Activated CD8-positive, alpha-beta T cell treated with anti-CD3 and anti-CD28 coated beads for 36 hours (primary cell): ENCODE measurements around the gene NPAS2. TPM values are rescaled to one million over a fixed set of nuclear protein-coding genes. Genes with fewer than 3 reads are reported as not detected.
A peak's percentile ranks its signal among the peaks of the same experiment; 100 is the strongest.

Experiments used
- ATAC-seq: fragments of 200-7000 bp; cut with Tn5 transposase; one replicate; pipeline ENCODE4 v1.10.0; 2021; ENCODE audit warnings: mild to moderate bottlenecking, moderate library complexity
- CTCF ChIA-PET: fragments of 350-600 bp; sonication (Branson Sonifier 250); formaldehyde crosslinking; loops from one replicate; lab custom pipeline; 2021; ENCODE audit warnings: antibody characterized with exemption; lab: Charles Lee
- POLR2A ChIA-PET: fragments of 350-600 bp; sonication (Branson Sonifier 250); formaldehyde crosslinking; loops from one replicate; lab custom pipeline; 2021; ENCODE audit warnings: antibody characterized with exemption; lab: Charles Lee
- DNase-seq: peaks from one replicate; pipeline ENCODE4 v3.0.0-alpha.2; 2020
- H3K27ac Mint-ChIP-seq: one replicate; pipeline ENCODE4 v1.8.0; 2021; ENCODE audit warnings: mild to moderate bottlenecking, mixed read lengths
- H3K27me3 Mint-ChIP-seq: one replicate; pipeline ENCODE4 v1.8.0; 2021; ENCODE audit warnings: mixed read lengths
- H3K36me3 Mint-ChIP-seq: one replicate; pipeline ENCODE4 v1.8.0; 2021; ENCODE audit warnings: low read depth, mixed read lengths
- H3K4me1 Mint-ChIP-seq: one replicate; pipeline ENCODE4 v1.8.0; 2021; ENCODE audit warnings: low read depth, mixed read lengths
- H3K4me3 Mint-ChIP-seq: one replicate; pipeline ENCODE4 v1.8.0; 2021; ENCODE audit warnings: mild to moderate bottlenecking, moderate library complexity, mixed read lengths
- H3K9me3 Mint-ChIP-seq: one replicate; pipeline ENCODE4 v1.8.0; 2021; ENCODE audit warnings: mixed read lengths
- intact Hi-C: fragments of 100-400 bp; cut with micrococcal nuclease; formaldehyde crosslinking; loops from one replicate; pipeline ENCODE4 v1.10.0; 2022
- total RNA-seq, 2 experiments: library from RNA; stranded (reverse); gene quantifications; one replicate each; pipeline ENCODE4 v1.2.3, GENCODE V29; 2021
- TF ChIP-seq, protein P1 (sequence below): fragments of 200-600 bp; IDR thresholded peaks from one replicate; pipeline ENCODE4 v1.8.0; 2022; ENCODE audit warnings: antibody characterized with exemption, mild to moderate bottlenecking

The NPAS2 gene
- total RNA-seq, 2 experiments from 2014 or later: 14.4 to 15.2 TPM

DNA sequence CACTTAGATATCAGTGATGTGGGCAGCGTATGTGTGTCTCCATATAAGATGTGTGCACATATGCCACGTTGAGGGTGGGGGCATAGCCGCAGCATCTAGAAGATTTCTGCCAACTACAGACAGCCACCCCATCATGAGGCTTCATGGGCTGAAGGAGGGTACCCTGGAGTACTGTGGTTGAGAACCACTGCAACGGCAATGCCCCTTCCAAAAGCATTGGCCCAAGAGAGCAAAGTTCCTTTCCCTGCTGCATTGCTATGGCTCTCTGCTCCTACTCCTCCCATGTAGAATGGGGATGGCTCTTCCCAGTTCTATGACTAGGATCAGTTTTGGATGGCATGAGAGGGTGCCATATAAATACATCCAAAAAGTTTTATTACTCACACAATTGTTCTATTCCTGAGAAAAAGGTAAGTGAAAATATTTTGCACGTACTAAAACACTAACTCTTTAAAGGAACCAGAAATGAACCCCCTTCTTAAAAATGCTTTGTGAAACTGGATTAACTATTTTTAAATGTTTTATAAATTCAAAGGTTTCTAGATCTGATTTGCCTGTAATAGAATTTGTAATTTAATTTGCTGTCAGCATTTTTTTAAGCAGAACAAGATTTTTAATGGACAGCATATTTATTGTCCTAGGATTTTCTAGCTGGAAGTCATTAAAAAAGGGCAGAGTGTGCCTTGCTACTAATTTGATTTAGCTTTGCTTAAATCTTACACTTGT is 177.7 kb downstream of the NPAS2 start:
- peaks cover 9% of the 10 kb centered on the region for H3K4me1 Mint-ChIP-seq
- H3K4me3 Mint-ChIP-seq: no peak overlapping the region
- H3K36me3 Mint-ChIP-seq: peaks cover 14% of the 10 kb centered on the region
- H3K9me3 Mint-ChIP-seq: no peaks in the 10 kb centered on the region
- intact Hi-C loops: no loop called here
- no peak overlapping the region for H3K27ac Mint-ChIP-seq
- CTCF ChIA-PET: interaction anchor here (1.3 kb wide), 1 partner anchor 208 kb away, joined by 3 read pairs; no protein-coding TSS in a partner anchor
- H3K27me3 Mint-ChIP-seq: no peaks in the 10 kb centered on the region
- POLR2A ChIA-PET: no interaction called here
- no peak for DNase-seq
- ATAC-seq: no peak
- TF ChIP-seq, protein P1, sequence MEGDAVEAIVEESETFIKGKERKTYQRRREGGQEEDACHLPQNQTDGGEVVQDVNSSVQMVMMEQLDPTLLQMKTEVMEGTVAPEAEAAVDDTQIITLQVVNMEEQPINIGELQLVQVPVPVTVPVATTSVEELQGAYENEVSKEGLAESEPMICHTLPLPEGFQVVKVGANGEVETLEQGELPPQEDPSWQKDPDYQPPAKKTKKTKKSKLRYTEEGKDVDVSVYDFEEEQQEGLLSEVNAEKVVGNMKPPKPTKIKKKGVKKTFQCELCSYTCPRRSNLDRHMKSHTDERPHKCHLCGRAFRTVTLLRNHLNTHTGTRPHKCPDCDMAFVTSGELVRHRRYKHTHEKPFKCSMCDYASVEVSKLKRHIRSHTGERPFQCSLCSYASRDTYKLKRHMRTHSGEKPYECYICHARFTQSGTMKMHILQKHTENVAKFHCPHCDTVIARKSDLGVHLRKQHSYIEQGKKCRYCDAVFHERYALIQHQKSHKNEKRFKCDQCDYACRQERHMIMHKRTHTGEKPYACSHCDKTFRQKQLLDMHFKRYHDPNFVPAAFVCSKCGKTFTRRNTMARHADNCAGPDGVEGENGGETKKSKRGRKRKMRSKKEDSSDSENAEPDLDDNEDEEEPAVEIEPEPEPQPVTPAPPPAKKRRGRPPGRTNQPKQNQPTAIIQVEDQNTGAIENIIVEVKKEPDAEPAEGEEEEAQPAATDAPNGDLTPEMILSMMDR: no peak

DNA sequence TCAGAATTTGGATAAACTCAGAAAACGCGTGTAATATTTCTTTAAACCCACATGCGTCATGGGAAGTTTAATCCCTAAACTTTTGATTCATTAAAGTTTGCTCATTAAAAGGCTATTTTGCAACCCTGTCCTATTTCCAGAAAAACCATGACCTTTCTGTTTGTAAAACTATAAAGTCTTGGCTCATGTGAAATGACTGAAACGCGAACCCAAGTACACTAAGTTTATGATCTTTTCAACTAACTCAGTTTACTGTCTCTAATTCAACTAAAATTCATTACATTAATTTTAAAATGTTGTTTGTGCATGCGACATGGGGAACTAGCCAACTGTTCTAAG is 178.3 kb downstream of the NPAS2 start:
- intact Hi-C loops: no loop called here
- DNase-seq (no peak), ATAC-seq (no peak)
- ChIA-PET CTCF (interaction anchor here (1.3 to 1.4 kb wide), 2 partner anchors 207 to 388 kb away, joined by 3 read pairs; no protein-coding TSS in a partner anchor), POLR2A (interaction anchor here (0.8 kb wide), 1 partner anchor 11 kb away, joined by 3 read pairs; no protein-coding TSS in a partner anchor)
- Mint-ChIP-seq H3K27me3 (no peaks in the 10 kb centered on the region), H3K9me3 (no peaks in the 10 kb centered on the region), H3K4me1 (peaks cover 9% of the 10 kb centered on the region), H3K36me3 (peaks cover 19% of the 10 kb centered on the region), H3K4me3 (no peak overlapping the region), H3K27ac (no peak overlapping the region)
- TF ChIP-seq, protein P1: no peak

DNA sequence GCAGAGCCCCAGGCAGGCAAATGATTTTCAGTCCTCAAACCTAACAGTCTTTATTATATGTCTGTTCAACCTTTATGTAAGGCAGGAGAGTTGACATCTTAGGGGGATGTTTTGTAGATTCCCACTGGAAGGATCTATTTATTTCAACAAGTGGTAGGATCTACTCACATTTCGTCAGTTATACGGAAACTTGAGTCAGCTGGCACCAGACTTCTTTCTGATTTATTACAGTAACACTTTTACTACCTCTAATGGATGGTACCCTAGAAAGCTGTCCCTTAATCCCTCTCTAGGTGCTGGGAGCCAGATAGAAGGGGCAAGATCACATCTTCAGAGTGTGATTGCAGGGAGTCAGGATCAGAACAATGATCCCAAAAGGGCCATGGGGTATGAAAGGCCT is 180.1 kb downstream of the NPAS2 start:
- no peak for ATAC-seq
- Mint-ChIP-seq H3K9me3 (no peaks in the 10 kb centered on the region), H3K27ac (no peak overlapping the region), H3K36me3 (peaks cover 37% of the 10 kb centered on the region), H3K4me1 (peaks cover 25% of the 10 kb centered on the region), H3K4me3 (no peak overlapping the region), H3K27me3 (no peaks in the 10 kb centered on the region)
- DNase-seq: no peak
- TF ChIP-seq, protein P1: no peak
- intact Hi-C loops: no loop called here
- ChIA-PET POLR2A (no interaction called here), CTCF (interaction anchor here (1.4 kb wide), 2 partner anchors 14 to 392 kb away, joined by 3 to 5 read pairs; no protein-coding TSS in a partner anchor)

DNA sequence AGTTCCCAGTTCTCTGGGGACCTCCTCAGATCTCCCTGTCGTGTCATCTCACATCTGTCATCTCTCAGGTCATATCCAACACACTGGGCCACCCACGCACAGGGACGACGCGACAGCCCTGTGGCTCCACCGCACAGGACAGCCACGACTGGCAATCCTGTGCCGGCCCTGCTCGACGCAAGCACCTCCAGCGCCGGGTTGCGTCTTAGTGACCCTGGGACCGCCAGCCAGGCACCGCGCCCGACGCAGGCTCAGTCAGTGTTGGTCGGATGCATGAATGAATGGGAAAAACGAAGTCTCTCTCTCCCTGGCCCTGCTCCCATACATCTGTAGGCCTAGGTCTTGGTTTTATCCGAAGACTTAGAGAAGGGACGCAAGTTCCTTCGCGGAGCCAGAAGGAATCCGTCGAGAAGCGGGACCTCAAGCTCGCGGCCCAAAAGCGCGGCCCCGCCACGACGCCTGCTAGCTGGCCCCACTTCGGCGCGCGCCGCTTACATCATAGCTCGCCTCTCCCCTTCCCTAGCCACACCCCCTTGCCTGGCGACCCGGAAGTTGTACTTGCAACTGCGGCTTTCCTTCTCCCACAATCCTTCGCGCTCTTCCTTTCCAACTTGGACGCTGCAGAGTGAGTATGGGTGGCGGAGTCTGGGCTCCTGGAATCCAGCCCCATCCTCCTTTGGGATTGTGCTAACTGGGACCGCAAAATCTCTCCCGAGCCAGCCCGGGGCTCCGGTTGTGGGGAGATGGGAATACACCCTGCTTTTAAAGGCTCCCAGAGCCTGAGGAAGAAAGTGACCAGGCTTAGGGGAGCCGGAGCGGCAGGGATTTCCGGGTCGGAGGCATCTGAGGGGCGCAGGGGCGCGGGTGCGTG is 182.0 kb downstream of the NPAS2 start, which contains the start of gene RPL31:
Gene RPL31 (plus strand): TSS at position 599 of the 871 bp plus-strand sequence. CDS start 413 bp downstream, outside the sequence.
- intact Hi-C loops: no loop called here
- CTCF ChIA-PET: interaction anchor here (1.2 to 2.2 kb wide), 3 partner anchors 11 to 396 kb away, joined by 3 to 14 read pairs (median 6); no protein-coding TSS in a partner anchor

More for the DNA sequence above, 182.0 kb downstream of the NPAS2 start, which contains the start of gene RPL31:
- Mint-ChIP-seq H3K27me3 (no peaks in the 10 kb centered on the region), H3K4me1 (peaks cover 45% of the 10 kb centered on the region), H3K9me3 (no peaks in the 10 kb centered on the region), H3K36me3 (peaks cover 54% of the 10 kb centered on the region), H3K27ac (peak within 1 kb of the TSS; percentile 98), H3K4me3 (peak within 1 kb of the TSS; percentile 97)
- TF ChIP-seq, protein P1: no peak
- POLR2A ChIA-PET: interaction anchor here (0.9 to 3.7 kb wide), 6 partner anchors 11 to 439 kb away, joined by 3 to 17 read pairs (median 8); partner anchors contain the start of genes CNOT11, PDCL3 and RNF149
- DNase-seq (peak; percentile 98), ATAC-seq (peak; percentile 94)
